Esophagus squamous epithelium (tissue), 4 donors: ENCODE results near the gene EPHA3.

Source experiments
- POLR2A ChIP-seq, 4 donors: fragments of 450-650 bp; IDR thresholded peaks; one replicate each; pipeline ENCODE4 v1.6.1; 2017; ENCODE audit warnings: antibody characterized with exemption in 4 of 4, mild to moderate bottlenecking in 4 of 4, moderate library complexity in 3 of 4
- TF ChIP-seq, protein P1 (sequence below), 6 experiments: fragments of 450-650 bp in 4 of 6; fragments of 200-600 bp in 2 of 6; sonication (generic) in 2 of 6; IDR thresholded peaks; one replicate each; pipeline ENCODE4 v1.5.1; 2016 to 2019; ENCODE audit warnings: antibody characterized with exemption in 6 of 6, mild to moderate bottlenecking in 4 of 6, moderate library complexity in 4 of 6

DNA sequence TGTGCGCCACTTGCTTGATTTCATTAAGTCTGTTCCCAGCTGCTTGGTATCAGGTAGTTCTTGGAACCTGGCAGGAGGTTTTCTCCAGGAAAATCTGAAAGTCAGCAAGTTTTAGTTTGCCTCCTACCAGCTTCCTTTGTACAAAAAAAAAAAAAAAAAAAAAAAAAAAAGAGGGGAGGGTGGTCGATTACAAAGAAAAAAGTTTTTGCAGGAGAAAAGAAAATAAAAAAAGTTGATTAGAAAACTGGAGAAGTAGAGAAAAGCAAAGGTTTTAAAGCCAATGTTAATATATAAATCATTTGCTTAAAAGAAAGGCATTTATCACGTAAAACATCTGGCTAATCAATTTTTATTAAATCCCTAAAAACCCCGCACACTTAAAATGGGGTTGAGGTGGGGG lies 5.9 kb downstream of the EPHA3 start:
- TF ChIP-seq POLR2A (IDR thresholded peaks at IDR 0.05) = no peak
- TF ChIP-seq, protein P1, sequence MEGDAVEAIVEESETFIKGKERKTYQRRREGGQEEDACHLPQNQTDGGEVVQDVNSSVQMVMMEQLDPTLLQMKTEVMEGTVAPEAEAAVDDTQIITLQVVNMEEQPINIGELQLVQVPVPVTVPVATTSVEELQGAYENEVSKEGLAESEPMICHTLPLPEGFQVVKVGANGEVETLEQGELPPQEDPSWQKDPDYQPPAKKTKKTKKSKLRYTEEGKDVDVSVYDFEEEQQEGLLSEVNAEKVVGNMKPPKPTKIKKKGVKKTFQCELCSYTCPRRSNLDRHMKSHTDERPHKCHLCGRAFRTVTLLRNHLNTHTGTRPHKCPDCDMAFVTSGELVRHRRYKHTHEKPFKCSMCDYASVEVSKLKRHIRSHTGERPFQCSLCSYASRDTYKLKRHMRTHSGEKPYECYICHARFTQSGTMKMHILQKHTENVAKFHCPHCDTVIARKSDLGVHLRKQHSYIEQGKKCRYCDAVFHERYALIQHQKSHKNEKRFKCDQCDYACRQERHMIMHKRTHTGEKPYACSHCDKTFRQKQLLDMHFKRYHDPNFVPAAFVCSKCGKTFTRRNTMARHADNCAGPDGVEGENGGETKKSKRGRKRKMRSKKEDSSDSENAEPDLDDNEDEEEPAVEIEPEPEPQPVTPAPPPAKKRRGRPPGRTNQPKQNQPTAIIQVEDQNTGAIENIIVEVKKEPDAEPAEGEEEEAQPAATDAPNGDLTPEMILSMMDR (IDR thresholded peaks at IDR 0.05) = no peak
